Stimulated activated CD8-positive, alpha-beta memory T cell treated with anti-CD3 and anti-CD28 coated beads, Interleukin-12 subunit alpha, Interleukin-12 subunit beta, amount 100 ng/mL, for 4 hours (primary cell): ENCODE data around the gene HYCC1.
"Not testable (repeated sequence)": the region's sequence is repeated elsewhere in the genome, so short reads cannot be mapped to it uniquely, and the experiment has no call there.

Experiments
- DNase-seq: peaks from one replicate; pipeline ENCODE4 v3.0.0-alpha.2; 2020; ENCODE audit warnings: low read depth

The HYCC1 gene

DNA sequence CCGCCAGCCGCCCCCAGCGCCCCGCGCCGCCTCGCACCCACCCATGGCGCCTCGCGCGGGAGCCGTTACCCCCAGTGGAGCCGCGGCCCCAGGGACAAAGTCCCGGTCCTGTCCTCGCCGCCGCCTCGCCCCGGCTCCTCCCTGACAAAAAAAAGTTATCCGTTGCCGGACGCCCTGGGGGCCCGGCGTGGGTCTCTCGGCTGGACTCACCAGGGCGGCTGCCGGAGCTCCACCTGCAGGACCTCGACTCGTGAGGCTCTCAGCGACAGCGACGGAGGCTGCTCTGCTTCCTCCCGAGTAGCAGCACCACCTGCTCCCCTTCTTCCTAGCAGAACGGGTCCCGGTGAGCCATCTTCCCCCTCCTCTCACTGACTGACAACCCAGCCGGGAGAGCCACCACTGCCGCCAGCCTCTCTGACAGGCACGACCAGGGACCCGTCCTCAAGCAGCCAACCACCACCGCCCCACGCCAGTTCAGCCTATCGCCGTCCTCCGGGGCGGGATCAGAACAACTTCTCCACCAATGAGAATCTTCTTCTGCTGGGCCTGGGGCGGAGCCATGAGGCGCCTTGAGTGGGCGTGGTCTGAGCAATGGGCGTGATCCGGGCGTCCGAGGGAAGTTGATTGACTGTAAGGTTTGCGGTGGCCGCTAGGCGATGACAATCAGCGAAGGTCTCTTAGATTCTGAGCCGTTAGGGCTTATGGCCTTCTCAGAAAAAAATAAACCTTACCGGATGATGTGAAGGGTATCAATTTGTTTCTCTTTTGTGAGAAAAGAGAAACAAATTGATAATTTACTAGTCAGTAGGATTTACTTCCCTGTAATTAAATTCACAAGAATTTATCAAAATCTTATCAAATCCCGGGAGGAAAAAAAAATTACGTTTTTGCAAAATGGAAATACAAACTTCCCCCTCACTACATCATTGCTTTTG is at the start of gene HYCC1:
HYCC1 (minus strand) TSS at position 416 of the 935 bp plus-strand sequence. CDS start 23,019 bp downstream, outside the sequence.
- peak; percentile 97 for DNase-seq

DNA sequence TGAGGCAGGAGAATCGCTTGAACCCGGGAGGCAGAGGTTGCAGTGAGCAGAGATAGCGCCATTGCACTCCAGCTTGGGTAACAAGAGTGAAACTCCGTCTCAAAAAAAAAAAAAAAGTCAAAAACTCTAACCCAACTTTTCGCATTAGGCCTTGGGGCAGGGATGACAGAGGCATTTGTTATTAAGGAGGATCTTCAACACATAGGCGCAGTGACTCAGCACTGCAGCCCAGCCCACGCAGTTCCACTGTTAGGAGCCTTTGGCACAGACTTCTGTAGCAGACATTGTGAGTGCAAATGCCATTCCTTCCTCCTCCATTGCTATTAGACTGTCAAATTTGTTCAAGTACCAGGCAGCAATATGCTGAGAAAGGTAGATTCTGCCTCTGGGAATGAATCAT is 48.5 kb upstream of the HYCC1 start:
- DNase-seq: no peak

DNA sequence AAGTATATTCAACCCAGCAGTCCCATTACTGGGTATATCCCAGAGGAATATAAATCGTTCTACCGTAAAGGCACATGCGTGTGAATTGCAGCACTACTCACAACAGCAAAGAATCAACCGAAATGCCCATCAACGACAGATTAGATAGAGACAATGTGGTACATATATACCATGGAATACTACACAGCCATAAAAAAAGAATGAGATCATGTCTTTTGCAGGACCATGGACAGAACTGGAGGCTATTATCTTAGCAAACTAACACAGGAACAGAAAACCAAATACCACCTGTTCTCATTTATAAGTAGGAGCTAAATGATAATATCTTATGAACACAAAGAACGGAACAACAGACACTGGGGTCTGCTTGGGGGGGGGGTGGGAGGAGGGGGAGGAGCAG is 47.4 kb upstream of the HYCC1 start:
- DNase-seq: no peak

DNA sequence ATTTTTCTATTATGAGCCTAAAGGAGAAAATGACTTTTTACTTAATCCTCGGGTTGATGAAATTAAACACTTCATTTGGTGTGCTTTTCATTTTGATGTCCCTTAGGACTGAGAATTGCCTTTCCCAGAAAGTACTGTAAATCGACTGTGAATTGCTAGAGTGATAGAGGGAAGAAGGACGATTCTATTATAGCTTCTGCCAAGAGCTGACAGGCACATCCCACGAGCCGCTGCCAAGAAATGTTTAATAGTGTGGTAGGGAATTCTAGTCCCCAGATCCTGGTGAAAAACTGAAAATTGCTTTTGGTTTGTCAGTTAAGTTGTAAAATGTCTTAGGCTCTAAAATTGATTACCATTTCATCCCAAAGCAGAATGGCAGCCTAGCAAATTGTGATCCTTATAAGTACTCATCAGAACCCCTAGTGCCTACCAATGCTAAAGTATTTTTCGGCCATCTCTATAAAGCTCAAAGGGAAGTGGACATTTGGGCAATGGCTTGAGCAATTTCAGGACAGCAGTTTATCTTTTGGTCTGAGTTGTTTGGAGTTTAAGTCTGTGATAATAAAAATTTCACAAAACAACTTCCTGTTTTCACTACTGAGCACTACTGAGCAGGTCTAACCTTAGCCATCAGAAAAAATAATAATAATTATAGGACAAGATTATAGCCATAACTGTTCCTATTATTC is 44.6 kb upstream of the HYCC1 start:
- DNase-seq: no peak

DNA sequence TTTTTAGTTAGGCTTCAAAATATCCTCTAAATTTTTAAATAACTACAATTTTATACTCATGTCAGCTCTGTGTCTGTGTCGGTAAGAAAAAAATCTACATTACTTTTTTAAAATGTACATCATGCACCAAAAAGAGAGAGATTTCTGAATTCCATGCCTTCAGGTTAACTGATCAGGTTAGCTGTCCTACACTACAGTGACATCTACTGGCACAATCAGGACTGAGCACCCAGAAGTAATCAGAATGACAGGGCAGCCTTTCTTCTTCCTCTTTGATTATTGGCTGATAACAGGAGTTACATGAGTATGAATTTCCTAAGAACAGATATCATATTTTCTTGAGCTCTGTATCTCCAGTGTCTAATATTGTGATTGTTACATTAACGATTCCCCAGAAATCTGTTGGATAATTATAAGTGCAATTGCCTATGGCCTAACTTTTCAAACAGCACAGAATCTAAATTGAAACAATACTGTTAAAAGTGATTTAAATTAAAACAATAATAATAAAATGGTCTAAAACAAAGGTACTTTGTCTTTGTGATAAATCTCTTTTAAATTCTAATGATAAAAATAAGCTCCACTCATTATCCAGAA is 41.8 kb upstream of the HYCC1 start:
- DNase-seq: no peak

DNA sequence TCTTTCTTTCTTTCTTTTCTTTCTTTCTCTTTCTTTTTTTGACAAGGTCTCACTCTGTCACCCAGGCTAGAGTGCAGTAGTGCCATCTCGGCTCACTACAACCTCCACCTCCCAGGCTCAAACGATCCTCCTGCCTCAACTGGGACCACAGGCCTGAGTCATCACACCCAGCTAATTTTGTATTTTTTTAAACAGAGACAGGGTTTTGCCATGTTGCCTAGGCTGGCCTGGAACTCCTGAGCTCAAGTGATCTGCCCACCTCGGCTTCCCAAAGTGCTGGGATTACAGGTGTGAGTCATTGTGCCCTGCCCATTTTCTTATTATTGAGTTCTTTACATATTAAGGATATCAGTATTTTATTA is 37.2 kb upstream of the HYCC1 start:
- not testable (repeated sequence) for DNase-seq

DNA sequence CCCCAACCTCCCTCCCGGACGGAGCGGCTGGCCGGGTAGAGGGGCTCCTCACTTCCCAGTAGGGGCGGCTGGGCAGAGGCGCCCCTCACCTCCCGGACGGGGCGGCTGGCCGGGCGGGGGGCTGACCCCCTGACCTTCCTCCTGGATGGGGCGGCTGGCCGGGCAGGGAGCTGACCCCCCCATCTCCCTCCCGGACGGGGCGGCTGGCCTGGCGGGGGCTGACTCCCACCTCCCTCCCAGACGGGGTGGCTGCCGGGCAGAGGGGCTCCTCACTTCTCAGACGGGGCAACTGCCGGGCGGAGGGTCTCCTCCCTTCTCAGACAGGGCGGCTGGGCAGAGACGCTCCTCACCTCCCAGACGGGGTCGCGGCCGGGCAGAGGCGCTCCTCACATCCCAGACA is 32.4 kb upstream of the HYCC1 start:
- DNase-seq: not testable (repeated sequence)

DNA sequence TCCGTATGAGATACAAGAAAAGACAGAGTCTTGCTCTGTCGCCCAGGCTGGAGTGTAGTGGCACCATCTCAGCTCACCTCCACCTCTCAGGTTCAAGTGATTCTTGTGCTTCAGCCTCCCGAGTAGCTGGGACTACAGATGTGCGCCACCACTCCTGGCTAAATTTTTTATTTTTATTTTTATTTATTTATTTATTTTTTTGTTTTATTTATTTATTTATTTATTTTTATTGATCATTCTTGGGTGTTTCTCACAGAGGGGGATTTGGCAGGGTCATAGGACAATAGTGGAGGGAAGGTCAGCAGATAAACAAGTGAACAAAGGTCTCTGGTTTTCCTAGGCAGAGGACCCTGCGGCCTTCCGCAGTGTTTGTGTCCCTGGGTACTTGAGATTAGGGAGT is 31.2 kb upstream of the HYCC1 start:
- DNase-seq: not testable (repeated sequence)

DNA sequence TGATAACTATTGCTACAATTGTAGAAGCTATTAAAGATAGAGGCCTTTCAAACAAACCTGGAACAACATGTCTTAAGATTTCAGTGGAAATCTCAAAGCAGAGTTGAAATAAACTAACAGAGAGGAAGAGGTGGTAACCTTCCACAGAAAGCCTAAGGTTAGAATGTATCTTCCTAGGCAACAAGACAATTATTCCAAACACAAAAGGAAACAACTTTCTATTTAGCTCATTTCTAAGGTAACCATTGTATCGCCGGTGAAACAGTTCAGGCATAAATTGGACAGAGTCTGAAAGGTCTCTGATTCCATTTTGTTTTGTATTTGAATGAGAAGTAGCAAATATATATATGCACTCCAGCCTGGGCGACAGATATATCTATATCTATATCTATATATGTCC is 30.7 kb upstream of the HYCC1 start:
- DNase-seq: no peak

DNA sequence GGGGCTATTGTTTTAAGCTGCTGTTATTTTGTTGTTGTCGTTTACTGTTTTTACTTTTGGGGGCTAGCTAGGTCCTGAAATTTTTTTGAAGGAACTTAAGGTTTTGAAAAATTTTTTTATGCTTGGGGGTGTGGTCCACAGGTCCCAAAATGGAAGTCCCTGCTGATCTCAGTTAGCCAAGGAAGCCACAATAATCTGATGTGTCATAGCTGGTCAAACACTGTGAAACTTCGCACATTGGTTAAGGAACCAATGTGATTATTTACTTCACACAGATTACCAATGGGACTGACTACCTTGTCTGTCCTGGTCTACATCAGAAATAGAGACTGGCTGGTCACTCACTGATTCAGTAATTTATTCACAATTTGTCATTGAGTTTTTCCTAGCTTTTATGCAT is 29.5 kb upstream of the HYCC1 start:
- DNase-seq: no peak

DNA sequence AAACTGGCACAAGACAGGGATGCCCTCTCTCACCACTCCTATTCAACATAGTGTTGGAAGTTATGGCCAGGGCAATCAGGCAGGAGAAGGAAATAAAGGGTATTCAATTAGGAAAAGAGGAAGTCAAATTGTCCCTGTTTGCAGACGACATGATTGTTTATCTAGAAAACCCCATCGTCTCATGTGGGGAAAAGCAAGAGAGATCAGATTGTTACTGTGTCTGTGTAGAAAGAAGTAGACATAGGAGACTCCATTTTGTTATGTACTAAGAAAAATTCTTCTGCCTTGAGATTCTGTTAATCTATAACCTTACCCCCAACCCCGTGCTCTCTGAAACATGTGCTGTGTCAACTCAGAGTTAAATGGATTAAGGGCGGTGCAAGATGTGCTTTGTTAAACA is 25.7 kb upstream of the HYCC1 start:
- not testable (repeated sequence) for DNase-seq

DNA sequence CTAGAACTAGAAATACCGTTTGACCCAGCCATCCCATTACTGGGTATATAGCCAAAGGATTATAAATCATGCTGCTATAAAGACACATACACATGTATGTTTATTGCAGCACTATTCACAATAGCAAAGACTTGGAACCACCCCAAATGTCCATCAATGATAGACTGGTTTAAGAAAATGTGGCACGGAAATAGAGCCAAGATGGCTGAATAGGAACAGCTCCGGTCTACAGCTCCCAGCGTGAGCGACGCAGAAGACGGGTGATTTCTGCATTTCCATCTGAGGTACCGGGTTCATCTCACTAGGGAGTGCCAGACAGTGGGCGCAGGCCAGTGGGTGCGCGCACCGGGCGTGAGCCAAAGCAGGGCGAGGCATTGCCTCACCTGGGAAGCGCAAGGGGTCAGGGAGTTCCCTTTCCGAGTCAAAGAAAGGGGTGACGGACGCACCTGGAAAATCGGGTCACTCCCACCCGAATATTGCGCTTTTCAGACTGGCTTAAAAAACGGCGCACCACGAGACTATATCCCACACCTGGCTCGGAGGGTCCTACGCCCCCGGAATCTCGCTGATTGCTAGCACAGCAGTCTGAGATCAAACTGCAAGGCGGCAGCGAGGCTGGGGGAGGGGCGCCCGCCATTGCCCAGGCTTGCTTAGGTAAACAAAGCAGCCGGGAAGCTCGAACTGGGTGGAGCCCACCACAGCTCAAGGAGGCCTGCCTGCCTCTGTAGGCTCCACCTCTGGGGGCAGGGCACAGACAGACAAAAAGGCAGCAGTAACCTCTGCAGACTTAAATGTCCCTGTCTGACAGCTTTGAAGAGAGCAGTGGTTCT is 21.8 kb upstream of the HYCC1 start:
- DNase-seq: not testable (repeated sequence)

DNA sequence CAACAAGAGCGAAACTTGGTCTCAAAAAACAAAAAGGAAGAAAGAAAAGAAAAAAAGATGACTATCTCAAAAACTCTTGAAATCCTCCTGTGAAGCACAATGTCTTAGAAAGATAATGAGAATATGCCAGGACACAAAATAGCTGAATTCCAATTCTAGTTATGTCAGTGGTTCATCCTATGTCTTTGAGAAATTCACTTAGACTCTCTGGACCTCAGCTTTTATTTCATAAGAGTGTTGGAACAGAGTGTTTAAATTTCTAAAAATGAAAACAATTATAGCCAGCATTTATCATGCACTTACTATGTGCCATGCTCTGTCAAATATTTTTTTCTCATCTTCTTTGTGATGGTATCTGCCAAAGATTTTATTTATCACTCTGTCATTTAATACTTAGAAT is 13.3 kb upstream of the HYCC1 start:
- no peak for DNase-seq

DNA sequence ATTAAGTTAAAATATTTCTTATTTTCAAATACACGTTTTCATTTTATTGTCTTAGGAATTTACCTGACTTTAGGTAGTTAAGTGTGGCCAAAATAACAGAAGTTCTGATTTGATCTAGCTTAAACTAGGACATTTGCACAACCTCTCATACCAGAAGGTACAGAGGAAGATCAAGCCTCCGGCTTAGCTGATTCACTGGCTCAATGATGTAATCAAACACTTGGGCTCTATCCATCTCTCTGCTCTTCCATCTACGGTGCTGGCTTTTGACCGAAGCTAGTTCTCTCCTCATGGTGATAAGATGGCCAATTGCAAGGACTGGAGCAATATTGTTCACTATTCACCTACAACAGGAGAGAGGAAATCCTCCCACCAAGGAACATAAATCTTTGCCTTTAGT is 12.2 kb upstream of the HYCC1 start:
- DNase-seq: no peak

DNA sequence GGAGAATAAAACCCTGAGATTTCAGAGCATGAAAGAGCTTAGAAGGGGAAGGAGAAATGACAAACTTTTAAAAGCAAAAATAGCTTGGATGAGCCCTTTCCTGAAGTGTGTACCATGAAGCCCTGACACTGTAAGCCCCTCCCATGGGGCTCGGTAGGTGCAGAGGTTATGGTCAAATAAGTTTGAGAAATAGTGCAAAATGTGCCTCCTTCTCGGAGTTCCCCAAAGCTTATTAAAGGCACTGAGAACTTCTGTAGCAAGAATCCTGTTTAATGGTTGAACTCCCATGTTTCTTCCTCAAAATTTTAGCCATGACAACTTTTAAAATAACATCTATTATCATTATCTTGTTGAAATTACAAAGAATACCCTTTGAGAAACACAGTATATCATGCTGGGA is 10.5 kb upstream of the HYCC1 start:
- DNase-seq: no peak

DNA sequence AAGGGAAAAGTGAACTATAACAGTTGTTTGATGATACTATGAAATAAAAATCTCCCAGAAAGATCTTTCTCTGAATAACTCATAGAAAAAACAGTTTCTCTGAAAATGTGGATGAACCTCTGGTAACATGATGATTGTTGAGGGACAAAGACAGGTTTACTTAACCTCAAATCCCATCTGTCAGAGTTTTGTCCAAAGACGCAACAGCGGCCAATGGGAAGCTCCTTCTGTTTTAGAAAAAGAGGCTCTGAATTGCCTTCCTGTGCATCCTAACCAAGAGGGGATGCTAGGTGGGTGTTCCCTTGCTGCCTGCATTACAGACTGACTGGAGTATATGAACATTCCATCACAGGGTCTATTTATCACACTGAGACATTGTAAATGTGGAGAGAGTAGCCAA is 8.9 kb upstream of the HYCC1 start:
- DNase-seq: no peak

DNA sequence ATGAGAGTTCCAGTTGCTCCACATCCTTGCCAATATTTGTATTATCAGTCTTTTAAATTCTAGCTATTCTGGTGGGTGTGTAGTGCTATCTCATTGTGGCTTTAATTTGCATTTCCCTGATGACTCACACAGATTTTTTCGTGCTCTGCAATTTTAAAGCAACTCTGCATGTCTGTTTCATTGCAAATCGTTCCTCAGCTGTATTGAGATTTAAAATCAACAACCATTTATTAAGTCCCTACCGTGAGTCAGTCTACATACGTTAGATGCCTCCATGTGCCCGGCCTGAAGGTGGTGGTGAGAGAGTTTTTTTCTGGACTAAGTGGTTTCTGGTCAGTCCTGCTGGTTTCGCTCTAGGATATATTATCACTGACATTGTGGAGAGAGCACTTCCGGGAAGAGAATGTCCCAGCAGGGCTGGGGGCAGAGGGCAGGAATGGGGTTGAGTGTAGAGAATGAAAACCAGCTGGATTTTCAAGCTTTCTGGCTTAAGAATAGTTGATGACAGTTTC is 8.4 kb upstream of the HYCC1 start:
- no peak for DNase-seq

DNA sequence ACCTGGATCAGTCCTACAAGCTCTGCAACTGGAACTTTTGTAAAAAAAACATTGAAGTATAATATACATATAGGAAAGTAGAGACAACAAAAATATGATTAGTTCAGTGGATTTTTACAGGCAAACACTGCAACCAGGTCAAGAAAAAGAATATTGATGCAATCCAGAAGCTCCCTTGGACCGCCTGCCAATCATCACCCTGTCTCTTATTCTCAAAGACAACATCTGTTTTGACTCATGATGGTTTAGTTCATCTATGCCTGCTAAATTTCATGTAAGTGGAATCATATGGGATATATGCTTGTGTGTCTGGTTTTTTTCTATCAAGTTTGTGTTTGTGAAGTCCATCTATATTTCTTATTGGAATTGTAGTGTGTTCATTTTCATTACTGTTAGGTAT is 7.7 kb upstream of the HYCC1 start:
- no peak for DNase-seq

DNA sequence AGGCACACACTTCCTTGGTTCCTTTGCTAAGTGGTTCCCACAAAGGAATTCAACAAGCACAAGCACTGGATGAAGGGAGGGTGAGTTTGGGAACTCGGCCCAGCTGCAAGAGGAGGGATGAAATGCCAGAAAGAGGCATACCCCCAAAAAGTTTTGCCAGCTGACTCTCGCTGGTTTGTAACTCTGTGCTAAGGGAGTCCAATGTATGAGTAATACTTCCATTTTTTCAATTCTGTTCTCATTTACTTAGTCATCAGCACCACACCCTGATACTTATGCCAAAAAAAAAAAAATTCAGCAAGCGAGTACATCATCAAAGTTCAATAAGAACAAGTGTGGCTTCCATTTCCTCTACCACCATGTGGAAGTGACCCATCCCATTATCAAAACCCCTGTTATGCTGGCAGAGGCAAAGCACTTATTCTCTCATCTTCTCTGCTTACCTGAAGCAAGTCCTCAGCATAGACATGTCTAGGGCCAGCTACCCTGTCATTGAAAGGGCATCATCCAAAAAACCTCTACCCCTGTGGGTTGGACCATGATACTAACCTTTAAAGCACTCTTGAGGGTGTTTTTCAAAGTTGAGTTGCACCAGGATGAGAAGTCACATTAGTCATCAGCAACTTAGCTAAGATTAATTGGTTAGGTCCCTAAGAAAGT is 6.9 kb upstream of the HYCC1 start:
- no peak for DNase-seq

DNA sequence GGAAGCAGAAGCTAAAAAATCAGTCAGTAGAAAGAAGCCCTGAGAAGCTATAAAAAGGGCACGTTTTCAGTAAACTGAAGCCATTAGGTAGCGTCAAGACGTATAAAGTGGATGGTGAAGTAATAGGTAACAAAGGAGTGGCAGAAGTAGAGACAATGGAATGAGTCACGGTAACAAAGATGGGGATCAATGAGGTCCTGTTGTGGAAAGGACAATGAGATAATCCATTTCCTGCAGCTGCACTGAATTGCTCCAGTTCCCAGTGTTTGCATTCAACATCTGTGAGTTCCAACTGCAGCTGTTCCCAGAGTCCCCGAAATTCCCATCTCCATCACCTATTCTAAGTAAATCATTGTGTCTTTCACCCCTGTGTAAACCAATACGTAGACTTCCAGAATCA is 4.8 kb upstream of the HYCC1 start:
- no peak for DNase-seq

DNA sequence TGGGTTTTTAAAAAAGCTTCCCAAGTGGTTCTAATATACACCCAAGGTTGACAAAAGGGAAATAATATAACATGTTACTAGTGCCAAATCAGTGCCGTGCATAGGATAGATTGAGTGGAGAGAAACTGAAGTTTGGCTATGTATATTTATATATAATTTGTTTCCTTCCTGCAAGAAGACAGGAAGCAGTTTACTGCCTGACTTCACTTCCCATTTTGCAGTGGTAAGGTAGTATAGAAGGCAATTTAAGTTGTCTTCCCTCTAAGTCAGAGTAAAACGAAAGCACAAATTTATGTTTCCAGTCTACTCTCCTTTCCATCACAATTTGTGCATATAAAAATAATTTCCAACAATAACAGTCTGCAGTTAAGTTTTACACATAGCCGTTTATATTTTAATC is 3.4 kb upstream of the HYCC1 start:
- DNase-seq: no peak
